ENCODE measurements around the gene ALDH1L1. TPM values are rescaled to one million over a fixed set of nuclear protein-coding genes. Genes with fewer than 3 reads are reported as not detected.

The ALDH1L1 gene
- total and polyA plus RNA-seq, 9 of the 15 experiments (the other 6 are each of a cell fraction or from before 2014, with no cell fraction given) = 0.06 to 1.9 (median 0.57) TPM; not detected in 1

- TF ChIP-seq DDX20 (tag; IDR thresholded peaks at IDR 0.05; ENCODE audit: low read depth) = peak; percentile 88
- no peak for TF ChIP-seq ZNF124 (CRISPR knock-in tag; IDR thresholded peaks at IDR 0.05)
- no peak for TF ChIP-seq REST (IDR thresholded peaks at IDR 0.05; ENCODE audit: borderline replicate concordance)
- peak; percentile 77; the same call in 1 of the 2 replicates for TF ChIP-seq REST (CRISPR knock-in tag; IDR thresholded peaks at IDR 0.05; ENCODE audit: low read depth)
- TF ChIP-seq ZKSCAN8 (CRISPR knock-in tag; IDR thresholded peaks at IDR 0.05) = peak; percentile 89
- TF ChIP-seq ZMIZ1 (IDR thresholded peaks at IDR 0.05; ENCODE audit: low read depth in 2 of 2, low read length in 2 of 2) = no peak
- TF ChIP-seq ZNF197 (CRISPR knock-in tag; IDR thresholded peaks at IDR 0.05; ENCODE audit: low read depth) = peak; percentile 84
- TF ChIP-seq NBN (IDR thresholded peaks at IDR 0.05; ENCODE audit: low read depth) = no peak
- peak; percentile 52; the same call in 1 of the 2 replicates for TF ChIP-seq THRB (CRISPR knock-in tag; conservative IDR thresholded peaks at IDR 0.05)
- peak; percentile 97 for TF ChIP-seq GTF2A2 (tag; IDR thresholded peaks at IDR 0.05)
- no peak for TF ChIP-seq ATF7 (IDR thresholded peaks at IDR 0.05)
- peak in 1 of 2 experiments; percentile 93; a peak in 2 of 4 replicates for TF ChIP-seq MAZ (CRISPR knock-in tag; conservative IDR thresholded peaks at IDR 0.05 in 1 of 2, IDR thresholded peaks at IDR 0.05 in 1 of 2)
- TF ChIP-seq ZNF165 (CRISPR knock-in tag; IDR thresholded peaks at IDR 0.05; ENCODE audit: borderline replicate concordance) = peak; percentile 95; the same call in 1 of the 2 replicates
- TF ChIP-seq E2F5 (CRISPR knock-in tag; IDR thresholded peaks at IDR 0.05) = no peak
- no peak for TF ChIP-seq POLR3G (IDR thresholded peaks at IDR 0.05; ENCODE audit: extremely low read depth, insufficient read length, insufficient replicate concordance)
Measured at GRCh38 chr3:126200534-126200933, 20.1 kb upstream of the ALDH1L1 start (continued).
